ENCODE data around the gene MAPRE3. TPM values are rescaled to one million over a fixed set of nuclear protein-coding genes. Genes with fewer than 3 reads are reported as not detected.

MAPRE3 gene
- total RNA-seq, 2 donors from 2014 or later: 9.3 to 15.8 TPM

- H3K27me3 ChIP-seq: no peaks in the 10 kb centered on the region
- no peak overlapping the region for H3K27ac ChIP-seq
- intact Hi-C loops (cut with DNase I): no loop called here
- peaks cover 11% of the 10 kb centered on the region for H3K4me1 ChIP-seq
- no peaks in the 10 kb centered on the region for H3K36me3 ChIP-seq (replicated peaks in 1 of 2; ENCODE audit: insufficient read depth in 1 of 2, low read depth in 2 of 2)
- ATAC-seq (no peak), DNase-seq (no peak)
- no peaks in the 10 kb centered on the region for H3K9me3 ChIP-seq
- H3K4me3 ChIP-seq: no peak overlapping the region
- 88 to 98% methylated on average over 3 of the region's 3 CpGs for WGBS, 2 donors
- TF ChIP-seq POLR2A (IDR thresholded peaks at IDR 0.05) (no peak), CTCF (IDR thresholded peaks at IDR 0.05) (no peak)
Measured at GRCh38 chr2:26948800-26949199, 21.6 kb upstream of the MAPRE3 start.

GRCh38 chr2:26950246-26950645 lies 20.2 kb upstream of the MAPRE3 start:
- DNase-seq (no peak), ATAC-seq (no peak)
- 77 to 84% methylated on average over 5 of the region's 5 CpGs for WGBS, 2 donors
- peaks cover 11% of the 10 kb centered on the region for H3K4me1 ChIP-seq
- H3K27ac ChIP-seq: no peak overlapping the region
- H3K4me3 ChIP-seq: no peak overlapping the region
- no peaks in the 10 kb centered on the region for H3K27me3 ChIP-seq
- intact Hi-C loops (cut with DNase I): loop anchor here (10.0 kb wide), 1 partner anchor 325 kb away; the partner anchor contains the start of gene DNAJC5G
- no peak for TF ChIP-seq CTCF (IDR thresholded peaks at IDR 0.05)
- no peak for TF ChIP-seq POLR2A (IDR thresholded peaks at IDR 0.05)
- no peaks in the 10 kb centered on the region for H3K36me3 ChIP-seq (replicated peaks in 1 of 2; ENCODE audit: insufficient read depth in 1 of 2, low read depth in 2 of 2)
- no peaks in the 10 kb centered on the region for H3K9me3 ChIP-seq

GRCh38 chr2:26951236-26951635 lies 19.2 kb upstream of the MAPRE3 start:
- TF ChIP-seq CTCF (IDR thresholded peaks at IDR 0.05) (no peak), POLR2A (IDR thresholded peaks at IDR 0.05) (no peak)

GRCh38 chr2:26952374-26952773 lies 18.1 kb upstream of the MAPRE3 start:
- no peak overlapping the region for H3K4me3 ChIP-seq
- no peaks in the 10 kb centered on the region for H3K9me3 ChIP-seq
- no peaks in the 10 kb centered on the region for H3K27me3 ChIP-seq
- peaks cover 4% of the 10 kb centered on the region for H3K4me1 ChIP-seq
- 76 to 80% methylated on average over 4 of the region's 4 CpGs for WGBS, 2 donors
- no peak overlapping the region for H3K27ac ChIP-seq
- H3K36me3 ChIP-seq (replicated peaks in 1 of 2; ENCODE audit: insufficient read depth in 1 of 2, low read depth in 2 of 2): no peaks in the 10 kb centered on the region
- TF ChIP-seq CTCF (IDR thresholded peaks at IDR 0.05): no peak
- TF ChIP-seq POLR2A (IDR thresholded peaks at IDR 0.05): no peak
- no peak for ATAC-seq
- no peak for DNase-seq
- intact Hi-C loops (cut with DNase I): loop anchor here (10.0 kb wide), 1 partner anchor 322 kb away; the partner anchor contains the start of gene DNAJC5G

More at GRCh38 chr2:26951236-26951635, 19.2 kb upstream of the MAPRE3 start:
- intact Hi-C loops (cut with DNase I): loop anchor here (10.0 kb wide), 1 partner anchor 324 kb away; the partner anchor contains the start of gene DNAJC5G
- Histone ChIP-seq H3K36me3 (replicated peaks in 1 of 2; ENCODE audit: insufficient read depth in 1 of 2, low read depth in 2 of 2) (no peaks in the 10 kb centered on the region), H3K9me3 (no peaks in the 10 kb centered on the region), H3K27me3 (no peaks in the 10 kb centered on the region), H3K27ac (no peak overlapping the region), H3K4me1 (peaks cover 11% of the 10 kb centered on the region), H3K4me3 (no peak overlapping the region)
- WGBS, 2 donors: 82 to 89% methylated on average over 3 of the region's 3 CpGs
- ATAC-seq: no peak
- DNase-seq: no peak

GRCh38 chr2:26954135-26954534 lies 16.3 kb upstream of the MAPRE3 start:
- H3K27ac ChIP-seq: no peak overlapping the region
- no peaks in the 10 kb centered on the region for H3K36me3 ChIP-seq (replicated peaks in 1 of 2; ENCODE audit: insufficient read depth in 1 of 2, low read depth in 2 of 2)
- no peak for DNase-seq
- no peak overlapping the region for H3K4me3 ChIP-seq
- no peak for ATAC-seq
- WGBS, 2 donors: 83 to 91% methylated on average over 4 of the region's 4 CpGs
- H3K4me1 ChIP-seq: no peaks in the 10 kb centered on the region
- H3K9me3 ChIP-seq: no peaks in the 10 kb centered on the region
- H3K27me3 ChIP-seq: no peaks in the 10 kb centered on the region
- TF ChIP-seq POLR2A (IDR thresholded peaks at IDR 0.05): no peak
- TF ChIP-seq CTCF (IDR thresholded peaks at IDR 0.05): no peak
- intact Hi-C loops (cut with DNase I): loop anchor here (10.0 kb wide), 1 partner anchor 321 kb away; the partner anchor contains the start of gene DNAJC5G

Data from body of pancreas (tissue), 4 donors.